Measurements from ENCODE around the gene CCDC86. TPM values are rescaled to one million over a fixed set of nuclear protein-coding genes. Genes with fewer than 3 reads are reported as not detected.

The CCDC86 gene
- total and polyA plus RNA-seq, 9 of the 15 experiments (the other 6 are each of a cell fraction or from before 2014, with no cell fraction given) = 4.6 to 102 (median 25.2) TPM

GRCh38 chr11:60863550-60864521, 21.9 kb downstream of the CCDC86 start (continued):
- TF ChIP-seq CBX5 (IDR thresholded peaks at IDR 0.05; ENCODE audit: borderline replicate concordance, low read depth) (no peak), TAF15 (IDR thresholded peaks at IDR 0.05; ENCODE audit: low read depth, low read length) (no peak), MYC (IDR thresholded peaks at IDR 0.05; ENCODE audit: low read depth, low read length) (no peak), MYC (CRISPR knock-in tag; IDR thresholded peaks at IDR 0.05; ENCODE audit: borderline replicate concordance, low read depth) (no peak), RCOR1 (IDR thresholded peaks at IDR 0.05; ENCODE audit: borderline replicate concordance in 1 of 2, low read depth in 2 of 2, low read length in 2 of 2) (peak in 1 of 2 experiments; percentile 5; a peak in 3 of 4 replicates), ZNF134 (CRISPR knock-in tag; conservative IDR thresholded peaks at IDR 0.05) (no peak), PHB2 (IDR thresholded peaks at IDR 0.05; ENCODE audit: low read depth) (no peak), TCF3 (CRISPR knock-in tag; IDR thresholded peaks at IDR 0.05) (peak; percentile 85), WHSC1 (IDR thresholded peaks at IDR 0.05; ENCODE audit: low read length) (no peak), HNRNPUL1 (IDR thresholded peaks at IDR 0.05; ENCODE audit: low read length) (no peak), SREBF1 (IDR thresholded peaks at IDR 0.05; ENCODE audit: borderline replicate concordance, low read depth, low read length) (no peak), RB1 (IDR thresholded peaks at IDR 0.05; ENCODE audit: low read depth) (no peak), PML (IDR thresholded peaks at IDR 0.05; ENCODE audit: low read length) (0 out of 2 replicates have a peak, but pooled peaks have one; percentile 12), NR1H2 (CRISPR knock-in tag; IDR thresholded peaks at IDR 0.05) (no peak), SAP30 (IDR thresholded peaks at IDR 0.05; ENCODE audit: borderline replicate concordance, insufficient read depth, low read depth, low read length, poor library complexity, severe bottlenecking) (no peak), PCBP1 (IDR thresholded peaks at IDR 0.05; ENCODE audit: low read depth, low read length, poor library complexity, severe bottlenecking) (no peak), FOS (IDR thresholded peaks at IDR 0.05; ENCODE audit: extremely low read depth, insufficient read length) (no peak), ZNF766 (CRISPR knock-in tag; conservative IDR thresholded peaks at IDR 0.05) (no peak), ZNF695 (CRISPR knock-in tag; IDR thresholded peaks at IDR 0.05) (no peak), ZNF184 (CRISPR knock-in tag; IDR thresholded peaks at IDR 0.05) (no peak), KAT7 (CRISPR knock-in tag; IDR thresholded peaks at IDR 0.05; ENCODE audit: borderline replicate concordance) (no peak), POLR2H (tag; IDR thresholded peaks at IDR 0.05; ENCODE audit: low read depth) (no peak), ELF1 (tag; IDR thresholded peaks at IDR 0.05) (no peak)
- TF ChIP-seq, protein P1, sequence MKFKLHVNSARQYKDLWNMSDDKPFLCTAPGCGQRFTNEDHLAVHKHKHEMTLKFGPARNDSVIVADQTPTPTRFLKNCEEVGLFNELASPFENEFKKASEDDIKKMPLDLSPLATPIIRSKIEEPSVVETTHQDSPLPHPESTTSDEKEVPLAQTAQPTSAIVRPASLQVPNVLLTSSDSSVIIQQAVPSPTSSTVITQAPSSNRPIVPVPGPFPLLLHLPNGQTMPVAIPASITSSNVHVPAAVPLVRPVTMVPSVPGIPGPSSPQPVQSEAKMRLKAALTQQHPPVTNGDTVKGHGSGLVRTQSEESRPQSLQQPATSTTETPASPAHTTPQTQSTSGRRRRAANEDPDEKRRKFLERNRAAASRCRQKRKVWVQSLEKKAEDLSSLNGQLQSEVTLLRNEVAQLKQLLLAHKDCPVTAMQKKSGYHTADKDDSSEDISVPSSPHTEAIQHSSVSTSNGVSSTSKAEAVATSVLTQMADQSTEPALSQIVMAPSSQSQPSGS (CRISPR knock-in tag; IDR thresholded peaks at IDR 0.05) = no peak
- TF ChIP-seq, protein P2, sequence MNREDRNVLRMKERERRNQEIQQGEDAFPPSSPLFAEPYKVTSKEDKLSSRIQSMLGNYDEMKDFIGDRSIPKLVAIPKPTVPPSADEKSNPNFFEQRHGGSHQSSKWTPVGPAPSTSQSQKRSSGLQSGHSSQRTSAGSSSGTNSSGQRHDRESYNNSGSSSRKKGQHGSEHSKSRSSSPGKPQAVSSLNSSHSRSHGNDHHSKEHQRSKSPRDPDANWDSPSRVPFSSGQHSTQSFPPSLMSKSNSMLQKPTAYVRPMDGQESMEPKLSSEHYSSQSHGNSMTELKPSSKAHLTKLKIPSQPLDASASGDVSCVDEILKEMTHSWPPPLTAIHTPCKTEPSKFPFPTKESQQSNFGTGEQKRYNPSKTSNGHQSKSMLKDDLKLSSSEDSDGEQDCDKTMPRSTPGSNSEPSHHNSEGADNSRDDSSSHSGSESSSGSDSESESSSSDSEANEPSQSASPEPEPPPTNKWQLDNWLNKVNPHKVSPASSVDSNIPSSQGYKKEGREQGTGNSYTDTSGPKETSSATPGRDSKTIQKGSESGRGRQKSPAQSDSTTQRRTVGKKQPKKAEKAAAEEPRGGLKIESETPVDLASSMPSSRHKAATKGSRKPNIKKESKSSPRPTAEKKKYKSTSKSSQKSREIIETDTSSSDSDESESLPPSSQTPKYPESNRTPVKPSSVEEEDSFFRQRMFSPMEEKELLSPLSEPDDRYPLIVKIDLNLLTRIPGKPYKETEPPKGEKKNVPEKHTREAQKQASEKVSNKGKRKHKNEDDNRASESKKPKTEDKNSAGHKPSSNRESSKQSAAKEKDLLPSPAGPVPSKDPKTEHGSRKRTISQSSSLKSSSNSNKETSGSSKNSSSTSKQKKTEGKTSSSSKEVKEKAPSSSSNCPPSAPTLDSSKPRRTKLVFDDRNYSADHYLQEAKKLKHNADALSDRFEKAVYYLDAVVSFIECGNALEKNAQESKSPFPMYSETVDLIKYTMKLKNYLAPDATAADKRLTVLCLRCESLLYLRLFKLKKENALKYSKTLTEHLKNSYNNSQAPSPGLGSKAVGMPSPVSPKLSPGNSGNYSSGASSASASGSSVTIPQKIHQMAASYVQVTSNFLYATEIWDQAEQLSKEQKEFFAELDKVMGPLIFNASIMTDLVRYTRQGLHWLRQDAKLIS (CRISPR knock-in tag; IDR thresholded peaks at IDR 0.05) = no peak
